ENCODE measurements around the gene KDM2A. TPM values are rescaled to one million over a fixed set of nuclear protein-coding genes. Genes with fewer than 3 reads are reported as not detected.

The KDM2A gene
- total RNA-seq, 2 donors from 2014 or later: 40.1 to 130 TPM

DNA sequence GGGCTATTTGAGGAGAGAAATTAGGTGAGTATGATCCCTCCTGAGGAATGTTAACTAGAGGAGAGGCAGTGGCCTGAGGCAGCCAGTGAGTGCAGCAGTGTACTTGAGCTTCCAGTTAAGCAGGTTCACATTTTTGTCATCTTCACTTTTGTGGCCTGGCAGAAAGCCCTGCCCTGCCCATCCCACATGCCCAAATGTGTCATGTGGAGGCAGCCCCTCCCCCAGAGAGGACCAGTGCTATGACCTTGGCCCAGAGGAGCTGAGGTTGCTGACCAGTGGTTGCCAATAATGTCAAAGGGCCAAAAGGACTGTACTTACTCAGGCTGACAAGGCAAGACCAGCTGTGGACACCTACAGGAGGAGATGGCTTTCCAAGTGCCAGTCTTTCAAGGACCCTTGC, 129.6 kb downstream of the KDM2A start:
- ATAC-seq (ENCODE audit: insufficient number of reproducible peaks, low FRiP score, low read depth) (no peak), DNase-seq (ENCODE audit: low spot score) (no peak)
- H3K4me1 ChIP-seq (ENCODE audit: control insufficient read depth in 1 of 2, low read depth in 2 of 2): no peaks in the 10 kb centered on the region
- H3K27me3 ChIP-seq (replicated peaks; ENCODE audit: insufficient read depth): no peaks in the 10 kb centered on the region
- H3K36me3 ChIP-seq: peaks cover 74% of the 10 kb centered on the region
- no peak for TF ChIP-seq CTCF (IDR thresholded peaks at IDR 0.05)
- no peaks in the 10 kb centered on the region for H3K9me3 ChIP-seq
- H3K4me3 ChIP-seq: no peak overlapping the region
- H3K27ac ChIP-seq: no peak overlapping the region

- Histone ChIP-seq H3K9me3 (no peaks in the 10 kb centered on the region), H3K36me3 (peaks cover 81% of the 10 kb centered on the region), H3K27ac (no peak overlapping the region)
Measured at GRCh38 chr11:67250059-67251043, 131.3 kb downstream of the KDM2A start.

DNA sequence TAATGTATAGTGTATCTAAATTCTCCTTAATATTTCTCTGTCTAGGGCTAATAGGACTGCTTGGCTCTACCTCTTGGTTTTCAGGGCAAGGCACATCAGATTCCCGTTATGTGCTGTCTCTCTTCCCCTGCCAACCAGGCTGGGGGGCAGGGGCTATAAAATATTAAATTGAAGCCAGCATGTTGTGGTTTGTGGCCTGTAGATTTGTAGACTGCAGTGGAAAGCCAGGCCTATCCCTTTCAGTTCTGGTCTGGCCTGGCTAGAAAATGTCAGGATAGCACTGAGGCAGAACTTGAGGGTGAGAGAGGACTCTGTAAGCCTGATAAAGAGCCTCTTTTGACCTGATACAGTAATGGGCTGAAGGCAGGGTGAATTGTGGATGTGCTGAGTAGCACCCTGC, 132.8 kb downstream of the KDM2A start:
- Histone ChIP-seq H3K4me3 (no peak overlapping the region), H3K4me1 (ENCODE audit: control insufficient read depth in 1 of 2, low read depth in 2 of 2) (no peaks in the 10 kb centered on the region), H3K27ac (no peak overlapping the region), H3K27me3 (replicated peaks; ENCODE audit: insufficient read depth) (no peaks in the 10 kb centered on the region), H3K9me3 (no peaks in the 10 kb centered on the region), H3K36me3 (peaks cover 82% of the 10 kb centered on the region)
- no peak for ATAC-seq (ENCODE audit: insufficient number of reproducible peaks, low FRiP score, low read depth)
- no peak for DNase-seq (ENCODE audit: low spot score)
- no peak for TF ChIP-seq CTCF (IDR thresholded peaks at IDR 0.05)

More at GRCh38 chr11:67250059-67251043, 131.3 kb downstream of the KDM2A start:
- H3K4me1 ChIP-seq (ENCODE audit: control insufficient read depth in 1 of 2, low read depth in 2 of 2): no peaks in the 10 kb centered on the region
- no peaks in the 10 kb centered on the region for H3K27me3 ChIP-seq (replicated peaks; ENCODE audit: insufficient read depth)
- no peak for ATAC-seq (ENCODE audit: insufficient number of reproducible peaks, low FRiP score, low read depth)
- no peak for DNase-seq (ENCODE audit: low spot score)
- no peak for TF ChIP-seq CTCF (IDR thresholded peaks at IDR 0.05)
- H3K4me3 ChIP-seq: no peak overlapping the region

DNA sequence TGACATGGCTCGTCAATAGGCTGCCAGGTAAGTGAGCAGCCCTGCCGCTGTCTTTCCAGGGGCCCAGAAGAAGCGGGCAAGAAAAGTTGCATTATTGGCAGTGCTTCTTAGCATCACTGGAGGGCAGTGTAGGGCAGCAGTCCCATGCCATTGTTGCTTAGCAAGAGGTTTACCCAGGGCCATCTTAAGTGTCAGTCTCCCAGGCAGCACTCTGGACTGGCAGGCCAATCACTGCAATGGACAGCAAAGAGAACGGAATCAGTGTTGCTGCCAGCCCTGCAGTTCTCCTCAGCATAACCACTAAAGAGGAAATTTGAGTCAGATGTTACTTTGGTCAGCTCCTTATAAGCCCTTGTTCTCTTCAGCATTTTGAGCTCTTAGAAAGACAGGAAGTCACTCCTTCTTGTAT, 133.8 kb downstream of the KDM2A start:
- no peak overlapping the region for H3K27ac ChIP-seq
- peaks cover 76% of the 10 kb centered on the region for H3K36me3 ChIP-seq
- DNase-seq (ENCODE audit: low spot score) (no peak), ATAC-seq (ENCODE audit: insufficient number of reproducible peaks, low FRiP score, low read depth) (no peak)
- no peaks in the 10 kb centered on the region for H3K4me1 ChIP-seq (ENCODE audit: control insufficient read depth in 1 of 2, low read depth in 2 of 2)
- H3K9me3 ChIP-seq: no peaks in the 10 kb centered on the region
- no peak for TF ChIP-seq CTCF (IDR thresholded peaks at IDR 0.05)
- no peaks in the 10 kb centered on the region for H3K27me3 ChIP-seq (replicated peaks; ENCODE audit: insufficient read depth)
- no peak overlapping the region for H3K4me3 ChIP-seq

DNA sequence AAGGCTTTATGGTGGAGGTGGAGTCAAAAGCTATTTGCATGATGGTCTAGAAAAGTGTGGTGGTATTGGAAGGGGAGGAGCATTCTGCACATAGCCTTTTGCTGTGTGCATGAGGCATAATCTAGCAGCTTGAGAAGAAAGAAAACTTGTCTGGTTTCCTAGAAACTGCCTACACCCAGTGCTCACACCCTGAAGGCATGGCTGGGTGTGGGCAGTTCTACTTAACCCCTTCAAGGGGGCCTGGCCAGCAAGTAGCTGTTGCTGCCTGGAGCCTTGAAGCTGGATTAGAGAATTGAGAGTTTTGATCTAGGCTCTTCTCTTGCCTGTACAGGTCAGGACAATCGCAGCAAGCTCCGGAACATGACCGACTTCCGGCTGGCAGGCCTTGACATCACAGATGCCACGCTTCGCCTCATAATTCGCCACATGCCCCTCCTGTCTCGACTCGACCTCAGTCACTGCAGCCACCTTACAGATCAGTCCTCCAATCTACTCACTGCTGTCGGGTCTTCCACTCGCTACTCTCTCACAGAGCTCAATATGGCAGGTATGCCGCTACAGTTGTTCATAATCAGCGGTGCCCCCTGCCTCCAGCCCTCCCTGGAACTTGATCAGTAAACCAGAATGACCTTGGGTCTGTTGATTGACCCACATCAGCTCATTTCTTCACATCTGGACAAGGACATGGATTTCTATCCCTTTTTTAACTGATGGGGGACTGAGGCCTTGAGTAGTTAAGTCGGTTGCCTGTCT, 135.0 kb downstream of the KDM2A start:
- ATAC-seq (ENCODE audit: insufficient number of reproducible peaks, low FRiP score, low read depth) (no peak), DNase-seq (ENCODE audit: low spot score) (no peak)
- Histone ChIP-seq H3K36me3 (peaks cover 64% of the 10 kb centered on the region), H3K9me3 (no peaks in the 10 kb centered on the region), H3K4me1 (ENCODE audit: control insufficient read depth in 1 of 2, low read depth in 2 of 2) (no peaks in the 10 kb centered on the region), H3K27ac (no peak overlapping the region), H3K27me3 (replicated peaks; ENCODE audit: insufficient read depth) (no peaks in the 10 kb centered on the region), H3K4me3 (no peak overlapping the region)
- TF ChIP-seq CTCF (IDR thresholded peaks at IDR 0.05): no peak
